Islet of Langerhans (tissue), 1 donor: ENCODE results near the gene NME3.
A peak's percentile ranks its signal among the peaks of the same experiment; 100 is the strongest.

ENCODE experiments used
- FAIRE-seq: peaks from one replicate; lab custom pipeline; 2011; peaks lifted over from hg19 to GRCh38; lab: Jason Lieb, UNC

NME3 gene

DNA sequence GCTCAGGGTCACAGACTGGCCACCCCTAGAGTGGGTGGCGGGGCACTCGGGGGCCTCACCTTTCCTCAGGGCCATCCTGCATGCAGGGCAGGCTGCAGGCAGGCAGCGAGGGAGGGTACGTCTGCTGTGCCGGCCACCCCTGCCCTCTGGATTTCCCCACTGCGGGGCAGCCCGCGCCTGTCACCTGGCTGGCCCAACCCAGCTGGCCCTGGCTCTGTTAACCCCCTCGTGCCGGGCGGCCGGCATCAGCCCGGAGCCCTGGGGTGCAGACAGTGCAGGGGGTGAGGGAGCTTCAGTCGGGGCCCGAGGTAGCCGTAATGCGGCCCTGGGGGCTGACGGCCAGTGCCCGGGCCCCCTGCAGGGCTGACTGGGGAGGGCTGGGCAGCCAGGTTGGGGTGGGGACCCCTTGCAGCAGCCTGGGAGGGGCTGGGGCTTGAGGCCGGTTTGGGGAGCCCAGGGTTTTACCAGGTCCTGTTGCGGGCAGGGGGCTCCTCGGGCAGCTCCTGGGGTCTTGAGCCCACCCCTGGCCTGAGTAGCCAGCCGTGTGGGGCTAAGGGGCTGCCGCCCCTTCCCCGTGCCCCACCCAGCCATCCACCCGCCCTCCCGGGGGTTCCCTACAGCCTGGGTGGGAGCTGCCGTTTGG, 22.4 kb upstream of the NME3 start, which contains the start of gene IGFALS:
Gene IGFALS, minus strand, starts transcription at position 128 of the 643 bp plus-strand sequence. Its CDS starts 53 bp downstream, at position 75.
- FAIRE-seq, result no peak

DNA sequence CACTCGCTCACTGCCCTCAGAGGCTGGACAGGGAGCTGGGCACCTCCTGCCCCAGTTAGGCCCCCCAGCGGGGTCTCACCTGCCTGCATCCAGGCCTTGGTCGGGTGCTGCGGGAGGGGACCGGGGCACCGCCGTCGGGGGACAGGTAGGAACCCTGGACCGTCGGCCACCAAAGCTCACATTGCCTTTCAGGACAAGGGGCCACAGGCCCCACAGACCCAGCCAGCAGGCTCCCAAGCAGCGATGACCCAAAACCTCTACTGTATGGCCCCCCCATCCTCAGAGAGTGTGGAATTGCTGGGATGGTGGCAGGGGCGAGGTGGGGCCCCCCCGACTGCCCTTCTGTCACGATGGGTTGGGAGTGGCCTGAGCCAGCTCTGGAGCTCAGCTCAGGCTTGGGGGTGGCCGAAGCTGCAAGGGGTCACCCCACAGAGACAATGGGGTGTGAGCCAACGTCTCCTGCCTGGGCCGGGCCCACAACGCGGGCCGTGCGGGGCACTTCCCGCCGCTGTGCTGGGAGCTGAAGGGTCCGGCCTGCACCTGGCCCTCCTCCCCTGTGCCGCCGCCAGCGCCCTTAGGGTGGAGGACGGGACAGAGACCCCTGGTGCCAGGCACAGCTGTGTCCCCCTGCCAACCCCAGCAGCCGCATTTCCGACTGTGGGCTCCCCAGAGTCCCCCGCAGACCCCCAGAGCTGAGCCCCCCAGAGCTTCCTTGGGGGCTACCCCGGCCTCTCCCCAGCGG, 21.7 kb upstream of the NME3 start:
- FAIRE-seq, result no peak

GRCh38 chr16:1791943-1792812, 20.8 kb upstream of the NME3 start:
- no peak for FAIRE-seq

GRCh38 chr16:1791256-1791942, 20.1 kb upstream of the NME3 start:
- no peak for FAIRE-seq

DNA sequence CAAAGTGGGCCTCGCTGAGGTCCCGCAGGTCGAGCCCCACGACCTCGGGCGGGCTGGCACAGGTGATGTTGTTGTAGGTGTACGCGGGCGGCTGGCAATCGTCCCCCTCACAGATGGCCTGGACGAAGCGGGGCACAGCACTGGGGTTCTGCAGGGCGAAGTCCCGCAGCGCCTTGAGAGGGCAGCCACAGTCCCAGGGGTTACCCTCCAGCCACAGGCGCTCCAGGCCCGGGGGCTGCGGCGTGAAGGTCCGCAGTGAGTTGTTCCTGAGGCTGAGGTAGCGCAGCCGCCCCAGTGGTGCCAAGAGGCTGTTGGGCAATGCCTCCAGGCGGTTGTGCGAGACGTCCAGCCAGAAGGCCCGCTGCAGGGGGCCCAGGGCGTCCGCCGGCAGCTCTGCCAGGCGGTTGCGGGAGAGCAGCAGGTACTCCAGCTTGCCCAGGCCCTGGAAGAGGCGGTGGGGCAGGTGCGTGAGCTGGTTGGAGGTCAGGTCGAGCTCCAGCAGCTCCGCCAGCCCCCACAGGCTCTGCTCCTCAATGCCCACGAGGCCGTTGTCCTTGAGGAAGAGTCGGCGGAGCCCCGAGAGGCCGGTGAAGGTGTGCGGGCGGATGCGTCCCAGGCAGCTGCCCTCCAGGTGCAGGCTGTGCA, 19.4 kb upstream of the NME3 start:
- FAIRE-seq, result no peak

- FAIRE-seq, result no peak
Observed at GRCh38 chr16:1790261-1790610, 18.9 kb upstream of the NME3 start.

GRCh38 chr16:1789643-1790045, 18.3 kb upstream of the NME3 start:
- FAIRE-seq, result no peak

DNA sequence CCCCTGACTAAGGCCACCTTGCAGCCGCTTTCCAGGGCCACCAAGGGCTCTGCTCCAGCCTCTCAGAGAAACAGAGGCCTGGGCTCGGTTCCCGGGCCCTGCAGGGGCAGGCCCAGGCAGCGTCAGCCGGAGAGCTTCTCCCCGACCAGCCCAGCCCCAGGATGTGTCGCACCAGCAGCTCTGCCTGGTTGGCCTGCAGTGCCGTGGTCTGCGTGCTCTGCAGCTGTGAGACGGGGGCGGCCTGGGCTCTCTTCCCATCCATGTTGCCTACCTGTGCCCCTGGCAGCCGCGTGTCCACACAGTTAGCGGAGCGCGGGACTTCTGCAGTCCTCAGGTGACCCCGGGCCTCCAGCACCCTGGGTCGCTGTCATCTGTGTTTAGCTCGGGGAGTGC, 17.4 kb upstream of the NME3 start:
- FAIRE-seq, result no peak

DNA sequence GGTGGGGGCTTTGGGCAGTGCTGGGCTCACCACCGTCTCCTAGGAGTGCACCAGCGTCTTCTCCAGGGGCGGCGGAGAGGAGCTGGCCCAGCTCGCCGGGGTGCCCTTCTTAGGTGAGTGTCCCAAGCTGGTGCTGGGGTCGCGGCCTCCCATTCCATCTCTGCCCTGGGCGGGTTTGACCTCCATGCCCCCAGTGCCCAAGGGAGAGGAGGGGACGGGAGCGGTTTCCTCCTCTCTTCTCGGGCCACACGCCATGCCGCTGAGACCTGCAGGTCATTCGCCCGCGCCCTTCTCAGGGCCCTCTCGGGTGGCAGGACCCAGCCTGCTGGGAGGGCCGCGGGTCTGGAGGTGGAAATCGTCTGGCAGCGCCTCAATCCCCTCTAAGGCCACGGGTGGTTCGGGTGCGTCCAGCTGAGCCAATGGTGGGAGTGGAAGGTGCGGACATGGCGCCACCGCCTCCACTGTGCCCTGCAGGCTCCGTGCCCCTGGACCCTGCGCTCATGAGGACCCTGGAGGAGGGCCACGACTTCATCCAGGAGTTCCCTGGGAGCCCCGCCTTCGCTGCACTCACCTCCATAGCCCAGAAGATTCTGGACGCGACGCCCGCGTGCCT, 16.9 kb upstream of the NME3 start:
- no peak for FAIRE-seq

DNA sequence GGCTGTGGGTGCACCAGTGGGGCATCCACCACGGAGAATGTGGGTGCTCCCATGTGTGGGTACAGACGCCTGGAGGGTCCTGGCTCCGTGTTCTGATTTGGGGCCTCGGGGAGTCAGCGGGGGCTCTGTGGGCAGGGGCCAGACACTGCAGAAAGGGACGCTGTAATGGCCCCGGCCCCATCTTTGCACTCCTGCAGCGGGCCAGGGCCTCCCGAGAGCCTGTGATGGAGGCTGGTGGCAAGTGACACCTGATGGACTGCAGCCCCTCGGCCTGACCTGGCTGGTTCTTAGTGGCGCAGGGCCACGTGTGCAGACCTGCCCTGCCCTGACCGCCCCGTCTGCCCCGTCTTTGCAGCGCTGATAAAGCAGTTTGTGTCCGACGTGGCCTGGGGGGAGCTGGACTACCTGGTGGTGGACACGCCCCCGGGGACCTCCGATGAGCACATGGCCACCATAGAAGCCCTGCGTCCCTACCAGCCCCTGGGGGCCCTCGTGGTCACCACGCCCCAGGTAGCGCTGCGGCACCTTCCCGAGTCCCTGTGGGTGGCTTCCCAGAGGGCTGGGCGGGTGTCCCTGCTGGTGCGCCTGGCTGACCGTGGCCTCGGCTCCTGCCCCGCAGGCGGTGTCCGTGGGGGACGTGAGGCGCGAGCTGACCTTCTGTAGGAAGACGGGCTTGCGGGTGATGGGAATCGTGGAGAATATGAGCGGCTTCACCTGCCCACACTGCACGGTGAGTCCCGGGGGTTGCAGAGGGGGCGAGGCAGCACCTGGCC, 16.2 kb upstream of the NME3 start:
- FAIRE-seq, result no peak

DNA sequence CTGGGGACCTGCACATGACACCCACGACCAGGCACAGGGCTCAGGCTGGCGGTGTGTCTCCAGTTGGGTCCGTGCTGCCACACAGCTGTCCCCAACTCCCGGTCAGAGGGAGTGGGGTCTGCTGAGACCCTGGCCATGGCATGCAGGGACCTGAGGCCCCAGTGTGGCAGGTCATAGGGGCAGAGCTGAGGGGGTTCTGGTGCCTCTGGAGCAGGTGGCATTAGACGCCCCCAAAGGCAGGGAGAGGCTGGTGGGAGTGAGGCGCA, 15.6 kb upstream of the NME3 start:
- FAIRE-seq, result no peak

DNA sequence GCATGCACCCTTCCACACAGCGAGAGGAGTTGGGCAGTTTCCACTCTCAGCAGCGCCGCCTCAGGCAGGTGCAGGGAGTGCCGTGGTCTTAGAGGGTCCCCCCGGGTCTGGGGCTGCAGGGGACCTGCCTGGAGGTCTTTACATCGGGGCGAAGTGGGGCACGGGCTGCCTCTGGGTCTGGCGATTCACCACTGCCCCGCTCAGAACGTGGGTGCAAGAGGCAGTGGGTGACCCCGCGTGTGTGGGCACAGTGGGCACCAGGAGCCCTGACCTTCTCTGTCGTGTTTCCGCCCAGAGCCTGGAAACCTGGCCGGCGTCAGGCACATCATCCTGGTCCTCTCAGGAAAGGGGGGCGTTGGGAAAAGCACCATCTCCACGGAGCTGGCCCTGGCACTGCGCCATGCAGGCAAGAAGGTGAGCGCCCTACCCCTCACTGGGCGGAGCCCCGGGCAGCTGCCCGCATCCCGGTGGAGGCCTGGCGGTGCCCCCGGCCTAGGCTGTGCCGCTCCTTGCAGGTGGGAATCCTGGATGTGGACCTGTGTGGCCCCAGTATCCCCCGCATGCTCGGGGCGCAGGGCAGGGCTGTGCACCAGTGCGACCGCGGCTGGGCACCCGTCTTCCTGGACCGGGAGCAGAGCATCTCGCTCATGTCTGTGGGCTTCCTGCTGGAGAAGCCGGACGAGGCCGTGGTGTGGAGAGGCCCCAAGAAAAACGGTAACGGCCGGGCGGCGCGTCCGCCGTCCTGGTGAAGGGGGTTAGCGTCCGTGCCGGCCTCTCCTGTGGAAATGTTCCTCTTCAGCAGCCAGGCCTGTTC, 15.1 kb upstream of the NME3 start:
- FAIRE-seq, result no peak

DNA sequence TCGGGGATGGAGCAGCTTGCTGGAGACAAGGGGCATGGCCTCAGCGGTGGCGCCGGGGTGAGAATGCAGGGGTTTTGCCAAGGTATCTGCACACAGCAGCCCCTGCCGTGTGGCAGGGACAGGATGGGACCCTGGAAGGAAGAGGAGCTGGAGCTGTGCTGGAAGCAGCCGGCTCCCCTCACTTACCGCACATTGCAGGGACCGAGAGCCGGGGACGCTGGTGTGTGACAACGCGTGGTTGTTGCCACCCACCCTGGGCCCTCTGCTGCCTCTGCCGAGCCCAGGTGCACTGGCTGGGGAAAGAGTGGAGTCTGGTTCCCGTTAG, 14.5 kb upstream of the NME3 start:
- no peak for FAIRE-seq

DNA sequence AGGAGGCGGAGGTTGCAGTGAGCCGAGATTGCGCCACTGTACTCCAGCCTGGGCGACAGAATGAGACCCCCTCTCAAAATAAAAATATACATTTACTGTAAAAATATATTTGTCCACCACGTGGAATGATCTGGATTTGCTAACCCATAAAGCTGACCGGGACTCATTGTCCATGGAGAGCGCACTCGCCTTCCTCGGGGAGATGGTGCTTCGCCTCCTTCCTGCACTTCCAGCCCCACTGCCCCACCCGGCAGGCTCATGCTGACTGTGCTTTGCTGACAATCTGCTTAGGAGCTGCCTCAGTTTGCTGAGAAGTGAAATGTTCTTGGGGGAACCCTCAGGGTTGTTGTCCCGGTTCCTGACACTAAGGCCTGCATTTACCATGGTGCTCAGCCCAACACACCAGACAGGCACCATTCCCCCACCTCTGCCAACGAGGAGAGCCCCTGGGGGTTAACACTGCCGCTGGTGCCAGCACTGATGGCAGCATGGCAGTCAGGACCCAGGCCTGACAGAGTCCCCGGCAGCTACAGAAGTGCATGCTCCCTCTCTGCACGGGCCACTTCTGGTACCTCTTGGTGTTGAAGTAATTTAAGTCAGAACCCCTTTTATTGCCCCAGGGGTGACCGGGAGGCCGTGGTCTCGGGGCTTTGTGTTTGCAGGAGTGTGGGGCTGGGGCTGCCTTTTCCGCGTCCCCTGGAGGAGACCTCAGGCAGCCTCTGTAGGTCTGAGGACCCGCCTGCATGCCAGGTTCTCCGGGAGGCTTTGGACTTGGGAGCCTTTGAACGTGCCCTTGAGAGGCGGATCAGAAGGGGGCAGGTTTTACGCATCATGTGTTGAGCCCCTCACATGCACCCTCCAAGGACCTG, 13.9 kb upstream of the NME3 start:
- FAIRE-seq, result no peak

- peak; percentile 98 for FAIRE-seq
Observed at GRCh38 chr16:1782408-1783264, 11.3 kb upstream of the NME3 start, which contains the start of the genes NUBP2 and SPSB3. TSS of gene NUBP2 (plus strand) at chr16:1782960. CDS start at chr16:1783021, 61 bp downstream. TSS of gene SPSB3 (minus strand) at chr16:1782571. CDS start at chr16:1781483, 1,088 bp downstream.

- FAIRE-seq, result no peak
Observed at GRCh38 chr16:1781758-1782407, 10.5 kb upstream of the NME3 start.

- FAIRE-seq, result no peak
Observed at GRCh38 chr16:1781254-1781653, 9.9 kb upstream of the NME3 start.

GRCh38 chr16:1780677-1781072, 9.3 kb upstream of the NME3 start:
- FAIRE-seq, result no peak
